Neural cell (in vitro differentiated cells): ENCODE measurements around the gene NCBP3. TPM values are rescaled to one million over a fixed set of nuclear protein-coding genes. Genes with fewer than 3 reads are reported as not detected.

ENCODE experiments used
- H2AFZ ChIP-seq: fragments of 200-600, 300-800 bp; sonication (generic), shearing (Covaris generic); 2 replicates; pipeline ENCODE4 v1.6.0; 2014; ENCODE audit warnings: low read depth, mild to moderate bottlenecking, antibody characterized with exemption, low read length, moderate library complexity
- H3F3A ChIP-seq: fragments of 200-600 bp; shearing (Covaris generic); 2 replicates; pipeline ENCODE4 v1.6.1; 2016; ENCODE audit warnings: mild to moderate bottlenecking, moderate library complexity, mixed read lengths, antibody characterized with exemption, low read length; ENCODE audit not compliant: insufficient read depth, poor library complexity, severe bottlenecking
- H3K27ac ChIP-seq: fragments of 200-600, 300-800 bp; sonication (generic), shearing (Covaris generic); 2 replicates; pipeline ENCODE4 v1.5.1; 2014; ENCODE audit warnings: mild to moderate bottlenecking, low read length, moderate library complexity
- H3K27me3 ChIP-seq: fragments of 300-800, 200-600 bp; sonication (generic), shearing (Covaris generic); 2 replicates; pipeline ENCODE4 v1.6.0; 2014; ENCODE audit warnings: mild to moderate bottlenecking, low read depth, low read length, moderate library complexity; ENCODE audit not compliant: insufficient read depth
- H3K36me3 ChIP-seq: fragments of 300-800, 200-600 bp; sonication (generic), shearing (Covaris generic); 2 replicates; pipeline ENCODE4 v1.5.1; 2014; ENCODE audit warnings: mild to moderate bottlenecking, antibody characterized with exemption, low read length, moderate library complexity; ENCODE audit not compliant: insufficient read depth
- H3K4me2 ChIP-seq: fragments of 300-800, 200-600 bp; sonication (generic), shearing (Covaris generic); 2 replicates; pipeline ENCODE4 v1.6.0; 2014; ENCODE audit warnings: mild to moderate bottlenecking, low read length
- H3K4me3 ChIP-seq: fragments of 300-800, 200-600 bp; sonication (generic), shearing (Covaris generic); 2 replicates; pipeline ENCODE4 v1.5.1; 2014; ENCODE audit warnings: mild to moderate bottlenecking, low read length, moderate library complexity
- H3K79me2 ChIP-seq: fragments of 200-600 bp; shearing (Covaris generic); replicated peaks from 2 replicates; pipeline ENCODE4 v1.6.0; 2014; ENCODE audit warnings: mild to moderate bottlenecking, low read length, moderate library complexity; ENCODE audit not compliant: insufficient read depth
- H3K9ac ChIP-seq: fragments of 300-800, 200-600 bp; sonication (generic), shearing (Covaris generic); 2 replicates; pipeline ENCODE4 v1.6.1; 2016; ENCODE audit warnings: mild to moderate bottlenecking, low read length, mixed read lengths
- H3K9me2 ChIP-seq: fragments of 200-600 bp; shearing (Covaris generic); 2 replicates; pipeline ENCODE4 v1.6.1; 2016; ENCODE audit warnings: mild to moderate bottlenecking, low read length, mixed read lengths; ENCODE audit not compliant: insufficient read depth
- H3K9me3 ChIP-seq: fragments of 200-600, 300-800 bp; sonication (generic), shearing (Covaris generic); 2 replicates; pipeline ENCODE4 v1.6.1; 2016; ENCODE audit warnings: mild to moderate bottlenecking, mixed run types, low read length, moderate library complexity, mixed read lengths
- H4K20me1 ChIP-seq: fragments of 200-600 bp; shearing (Covaris generic); 2 replicates; pipeline ENCODE4 v1.6.1; 2016; ENCODE audit warnings: mild to moderate bottlenecking, mixed run types; ENCODE audit not compliant: insufficient read depth
- EP300 ChIP-seq: fragments of 450-650 bp; conservative IDR thresholded peaks from 2 replicates; pipeline ENCODE4 v1.6.1; 2014; ENCODE audit warnings: antibody characterized with exemption, mild to moderate bottlenecking, moderate library complexity; ENCODE audit not compliant: poor library complexity, severe bottlenecking
- EZH2 ChIP-seq: fragments of 200-600, 300-800 bp; shearing (Covaris generic), sonication (generic); IDR thresholded peaks from 2 replicates; pipeline ENCODE4 v1.6.1; 2014; ENCODE audit warnings: antibody characterized with exemption, low read length, borderline replicate concordance, mild to moderate bottlenecking; ENCODE audit not compliant: insufficient read depth, poor library complexity, severe bottlenecking
- MXI1 ChIP-seq: fragments of 450-650 bp; conservative IDR thresholded peaks from 2 replicates; pipeline ENCODE4 v1.6.1; 2014; ENCODE audit warnings: antibody characterized with exemption, mild to moderate bottlenecking; ENCODE audit not compliant: poor library complexity, severe bottlenecking
- POLR2AphosphoS5 ChIP-seq: IDR thresholded peaks from 2 replicates; pipeline ENCODE4 v1.6.1; 2012
- RAD21 ChIP-seq: fragments of 450-650 bp; conservative IDR thresholded peaks from 2 replicates; pipeline ENCODE4 v1.6.1; 2014; ENCODE audit warnings: antibody characterized with exemption, mild to moderate bottlenecking, moderate library complexity
- SMC3 ChIP-seq: fragments of 450-650 bp; conservative IDR thresholded peaks from 2 replicates; pipeline ENCODE4 v1.6.1; 2014; ENCODE audit warnings: antibody characterized with exemption, mild to moderate bottlenecking, moderate library complexity; ENCODE audit not compliant: poor library complexity
- TAF1 ChIP-seq: IDR thresholded peaks from 2 replicates; pipeline ENCODE4 v1.6.1; 2012; ENCODE audit warnings: low read depth
- polyA plus RNA-seq: library from polyadenylated mRNA; depleted of rRNA; stranded (reverse); fragments of >200 nt; gene quantifications from 2 replicates; pipeline ENCODE4 v1.2.3, GENCODE V29; 2014
- TF ChIP-seq, protein P1 (sequence below): IDR thresholded peaks from 2 replicates; pipeline ENCODE4 v1.6.1; 2012; ENCODE audit warnings: borderline replicate concordance
- TF ChIP-seq, protein P2 (sequence below): fragments of 450-650 bp; IDR thresholded peaks from 2 replicates; pipeline ENCODE4 v1.5.1; 2014; ENCODE audit warnings: antibody characterized with exemption, mild to moderate bottlenecking, moderate library complexity; ENCODE audit not compliant: poor library complexity, severe bottlenecking

NCBP3 gene
- polyA plus RNA-seq, 1 donor from 2014 or later = 132 TPM

DNA sequence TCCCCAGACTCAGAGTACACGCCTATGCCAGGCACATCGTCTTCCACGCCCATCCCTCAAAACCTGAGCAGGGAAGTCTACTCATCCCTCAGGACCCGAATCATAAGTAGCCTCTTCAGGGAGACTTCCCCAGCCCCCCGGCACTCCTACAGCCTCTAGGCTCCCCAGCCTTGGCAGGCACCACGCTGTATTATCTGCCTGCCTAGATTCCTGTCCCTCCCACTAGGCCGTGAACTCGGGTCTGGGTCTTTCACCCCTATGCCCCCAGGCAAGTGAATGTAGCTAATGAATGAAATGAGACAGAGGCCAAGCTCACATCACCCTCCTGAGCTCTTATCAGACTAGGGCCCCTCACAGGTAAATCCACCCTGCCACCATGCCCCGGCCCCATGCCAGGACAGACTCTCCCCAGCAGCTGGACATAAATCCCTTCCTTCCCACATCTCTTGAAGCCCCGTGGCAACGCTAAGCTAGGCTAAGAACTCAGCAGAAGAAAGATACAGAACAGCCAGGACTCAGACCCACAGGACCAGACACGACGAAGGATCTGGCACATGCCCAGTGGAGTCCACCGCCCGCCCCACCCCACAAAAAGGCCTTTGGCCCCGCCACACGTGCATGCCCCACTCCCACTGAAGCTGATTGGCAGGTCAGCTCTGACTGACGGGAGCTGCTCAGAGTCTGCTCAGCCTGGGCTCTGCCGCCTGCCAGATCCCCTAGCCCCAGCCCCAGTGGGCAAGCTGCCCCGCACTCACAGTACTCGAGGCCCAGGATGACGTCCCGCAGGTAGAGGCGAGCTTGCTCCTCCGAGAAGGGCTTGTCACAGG, 33.8 kb upstream of the NCBP3 start:
- no peak overlapping the region for H3K9ac ChIP-seq
- H3K9me3 ChIP-seq = no peaks in the 10 kb centered on the region
- no peak overlapping the region for H2AFZ ChIP-seq
- H3K79me2 ChIP-seq = no peaks in the 10 kb centered on the region
- H3K4me3 ChIP-seq = no peak overlapping the region
- H3K4me2 ChIP-seq = no peak overlapping the region
- H3K36me3 ChIP-seq = no peaks in the 10 kb centered on the region
- H3K27ac ChIP-seq = no peak overlapping the region
- H3F3A ChIP-seq = no peaks in the 10 kb centered on the region
- TF ChIP-seq EP300 = no peak
- no peak for TF ChIP-seq SMC3
- TF ChIP-seq TAF1 = no peak
- no peak for TF ChIP-seq EZH2
- TF ChIP-seq, protein P1, sequence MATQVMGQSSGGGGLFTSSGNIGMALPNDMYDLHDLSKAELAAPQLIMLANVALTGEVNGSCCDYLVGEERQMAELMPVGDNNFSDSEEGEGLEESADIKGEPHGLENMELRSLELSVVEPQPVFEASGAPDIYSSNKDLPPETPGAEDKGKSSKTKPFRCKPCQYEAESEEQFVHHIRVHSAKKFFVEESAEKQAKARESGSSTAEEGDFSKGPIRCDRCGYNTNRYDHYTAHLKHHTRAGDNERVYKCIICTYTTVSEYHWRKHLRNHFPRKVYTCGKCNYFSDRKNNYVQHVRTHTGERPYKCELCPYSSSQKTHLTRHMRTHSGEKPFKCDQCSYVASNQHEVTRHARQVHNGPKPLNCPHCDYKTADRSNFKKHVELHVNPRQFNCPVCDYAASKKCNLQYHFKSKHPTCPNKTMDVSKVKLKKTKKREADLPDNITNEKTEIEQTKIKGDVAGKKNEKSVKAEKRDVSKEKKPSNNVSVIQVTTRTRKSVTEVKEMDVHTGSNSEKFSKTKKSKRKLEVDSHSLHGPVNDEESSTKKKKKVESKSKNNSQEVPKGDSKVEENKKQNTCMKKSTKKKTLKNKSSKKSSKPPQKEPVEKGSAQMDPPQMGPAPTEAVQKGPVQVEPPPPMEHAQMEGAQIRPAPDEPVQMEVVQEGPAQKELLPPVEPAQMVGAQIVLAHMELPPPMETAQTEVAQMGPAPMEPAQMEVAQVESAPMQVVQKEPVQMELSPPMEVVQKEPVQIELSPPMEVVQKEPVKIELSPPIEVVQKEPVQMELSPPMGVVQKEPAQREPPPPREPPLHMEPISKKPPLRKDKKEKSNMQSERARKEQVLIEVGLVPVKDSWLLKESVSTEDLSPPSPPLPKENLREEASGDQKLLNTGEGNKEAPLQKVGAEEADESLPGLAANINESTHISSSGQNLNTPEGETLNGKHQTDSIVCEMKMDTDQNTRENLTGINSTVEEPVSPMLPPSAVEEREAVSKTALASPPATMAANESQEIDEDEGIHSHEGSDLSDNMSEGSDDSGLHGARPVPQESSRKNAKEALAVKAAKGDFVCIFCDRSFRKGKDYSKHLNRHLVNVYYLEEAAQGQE = no peak
- no peak for TF ChIP-seq MXI1
- TF ChIP-seq RAD21 = no peak
- TF ChIP-seq, protein P2, sequence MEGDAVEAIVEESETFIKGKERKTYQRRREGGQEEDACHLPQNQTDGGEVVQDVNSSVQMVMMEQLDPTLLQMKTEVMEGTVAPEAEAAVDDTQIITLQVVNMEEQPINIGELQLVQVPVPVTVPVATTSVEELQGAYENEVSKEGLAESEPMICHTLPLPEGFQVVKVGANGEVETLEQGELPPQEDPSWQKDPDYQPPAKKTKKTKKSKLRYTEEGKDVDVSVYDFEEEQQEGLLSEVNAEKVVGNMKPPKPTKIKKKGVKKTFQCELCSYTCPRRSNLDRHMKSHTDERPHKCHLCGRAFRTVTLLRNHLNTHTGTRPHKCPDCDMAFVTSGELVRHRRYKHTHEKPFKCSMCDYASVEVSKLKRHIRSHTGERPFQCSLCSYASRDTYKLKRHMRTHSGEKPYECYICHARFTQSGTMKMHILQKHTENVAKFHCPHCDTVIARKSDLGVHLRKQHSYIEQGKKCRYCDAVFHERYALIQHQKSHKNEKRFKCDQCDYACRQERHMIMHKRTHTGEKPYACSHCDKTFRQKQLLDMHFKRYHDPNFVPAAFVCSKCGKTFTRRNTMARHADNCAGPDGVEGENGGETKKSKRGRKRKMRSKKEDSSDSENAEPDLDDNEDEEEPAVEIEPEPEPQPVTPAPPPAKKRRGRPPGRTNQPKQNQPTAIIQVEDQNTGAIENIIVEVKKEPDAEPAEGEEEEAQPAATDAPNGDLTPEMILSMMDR = no peak
- no peak for TF ChIP-seq POLR2AphosphoS5
- H3K9me2 ChIP-seq = no peaks in the 10 kb centered on the region
- H3K27me3 ChIP-seq = no peaks in the 10 kb centered on the region
- no peaks in the 10 kb centered on the region for H4K20me1 ChIP-seq

DNA sequence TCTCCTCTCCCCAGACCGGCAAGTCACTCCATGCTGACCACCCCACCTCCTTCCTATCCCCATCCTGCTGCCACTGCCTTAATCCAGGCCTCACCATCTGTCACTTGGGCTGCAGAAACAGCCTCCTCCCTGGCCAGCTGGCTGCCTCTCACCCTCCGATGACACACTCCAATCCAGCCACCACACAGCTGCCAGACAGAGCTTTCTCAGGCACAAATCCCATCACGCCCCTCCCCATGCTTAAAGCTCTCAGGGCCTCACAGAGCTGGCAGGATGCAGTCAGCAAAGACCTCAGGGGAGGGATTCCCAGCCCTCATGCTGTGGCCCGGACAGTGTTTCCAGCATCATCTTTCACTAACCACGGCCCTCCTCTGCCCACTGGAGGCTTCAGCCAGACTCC, 33.1 kb upstream of the NCBP3 start:
- Histone ChIP-seq H3K9me2 (no peaks in the 10 kb centered on the region), H3K36me3 (no peaks in the 10 kb centered on the region), H3K27me3 (no peaks in the 10 kb centered on the region), H2AFZ (no peak overlapping the region), H3K4me2 (no peak overlapping the region), H3K9ac (no peak overlapping the region), H3K79me2 (no peaks in the 10 kb centered on the region), H3K27ac (no peak overlapping the region), H3F3A (no peaks in the 10 kb centered on the region), H4K20me1 (no peaks in the 10 kb centered on the region), H3K4me3 (no peak overlapping the region), H3K9me3 (no peaks in the 10 kb centered on the region)
- TF ChIP-seq SMC3 (no peak), MXI1 (no peak), POLR2AphosphoS5 (no peak), EZH2 (no peak), RAD21 (no peak), EP300 (no peak), TAF1 (no peak)
- TF ChIP-seq, protein P1 = no peak
- TF ChIP-seq, protein P2 = no peak
